Astrocyte (in vitro differentiated cells and primary cell): Measurements from ENCODE around the gene NR6A1. TPM values are rescaled to one million over a fixed set of nuclear protein-coding genes. Genes with fewer than 3 reads are reported as not detected.

Source experiments
- DNase-seq: peaks from one replicate; pipeline ENCODE4 v3.0.0-alpha.2; 2010; ENCODE audit warnings: low read depth
- FAIRE-seq: peaks from 2 replicates; lab custom pipeline; 2011; peaks lifted over from hg19 to GRCh38; lab: Jason Lieb, UNC
- H2AFZ ChIP-seq: 2 replicates; pipeline ENCODE4 v1.6.0; 2012; ENCODE audit warnings: low read depth, low read length, inconsistent platforms
- H3K27ac ChIP-seq: 2 replicates; pipeline ENCODE4 v1.5.1; 2011; ENCODE audit warnings: low read depth, low read length, inconsistent platforms
- H3K27me3 ChIP-seq: 2 replicates; pipeline ENCODE4 v1.6.0; 2011; ENCODE audit warnings: low read length, inconsistent platforms; ENCODE audit not compliant: insufficient read depth
- H3K36me3 ChIP-seq: 2 replicates; pipeline ENCODE4 v1.5.1; 2011; ENCODE audit warnings: low read length, inconsistent platforms; ENCODE audit not compliant: insufficient read depth
- H3K4me1 ChIP-seq: 2 replicates; pipeline ENCODE4 v1.5.1; 2011; ENCODE audit warnings: low read length, inconsistent platforms; ENCODE audit not compliant: insufficient read depth
- H3K4me2 ChIP-seq: 2 replicates; pipeline ENCODE4 v1.6.0; 2012; ENCODE audit warnings: low read length, inconsistent platforms
- H3K4me3 ChIP-seq: 2 replicates; pipeline ENCODE4 v1.5.1; 2011; ENCODE audit warnings: low read depth, mild to moderate bottlenecking, low read length, inconsistent platforms; ENCODE audit not compliant: insufficient read depth
- H3K79me2 ChIP-seq: 2 replicates; pipeline ENCODE4 v1.6.0; 2012; ENCODE audit warnings: mild to moderate bottlenecking, low read length, inconsistent platforms; ENCODE audit not compliant: insufficient read depth
- H3K9ac ChIP-seq: 2 replicates; pipeline ENCODE4 v1.6.0; 2012; ENCODE audit warnings: mild to moderate bottlenecking, low read length, inconsistent platforms
- H3K9me3 ChIP-seq: 2 replicates; pipeline ENCODE4 v1.5.1; 2012; ENCODE audit warnings: low read depth, mild to moderate bottlenecking, low read length, inconsistent platforms; ENCODE audit not compliant: insufficient read depth
- H4K20me1 ChIP-seq: 2 replicates; pipeline ENCODE4 v1.6.0; 2012; ENCODE audit warnings: low read length, inconsistent platforms; ENCODE audit not compliant: insufficient read depth
- H3K27ac Mint-ChIP-seq: one replicate; pipeline ENCODE4 v1.8.0; 2021; ENCODE audit warnings: mild to moderate bottlenecking, mixed read lengths; ENCODE audit not compliant: unreplicated experiment
- H3K27me3 Mint-ChIP-seq: one replicate; pipeline ENCODE4 v1.8.0; 2021; ENCODE audit warnings: low read depth, mixed read lengths; ENCODE audit not compliant: unreplicated experiment
- H3K36me3 Mint-ChIP-seq: one replicate; pipeline ENCODE4 v1.8.0; 2021; ENCODE audit warnings: low read depth, mixed read lengths; ENCODE audit not compliant: unreplicated experiment
- H3K4me1 Mint-ChIP-seq: one replicate; pipeline ENCODE4 v1.8.0; 2021; ENCODE audit warnings: low read depth, mixed read lengths; ENCODE audit not compliant: unreplicated experiment
- H3K4me3 Mint-ChIP-seq: one replicate; pipeline ENCODE4 v1.8.0; 2021; ENCODE audit warnings: mild to moderate bottlenecking, moderate library complexity, mixed read lengths; ENCODE audit not compliant: unreplicated experiment
- H3K9me3 Mint-ChIP-seq: one replicate; pipeline ENCODE4 v1.8.0; 2021; ENCODE audit warnings: mild to moderate bottlenecking, mixed read lengths; ENCODE audit not compliant: unreplicated experiment
- CTCF ChIP-seq: IDR thresholded peaks from 2 replicates; pipeline ENCODE4 v1.5.1; 2011; ENCODE audit warnings: low read depth, mild to moderate bottlenecking, inconsistent platforms, low read length, moderate library complexity; ENCODE audit not compliant: insufficient read depth
- EZH2 ChIP-seq: IDR thresholded peaks from 2 replicates; pipeline ENCODE4 v1.6.1; 2012; ENCODE audit warnings: mild to moderate bottlenecking, low read length, inconsistent platforms; ENCODE audit not compliant: insufficient read depth
- total RNA-seq: library from RNA; stranded (reverse); gene quantifications from 2 replicates; pipeline ENCODE4 v1.2.1, GENCODE V29; 2021

NR6A1 gene
- total RNA-seq, 1 donor from 2014 or later: 20.8 TPM

GRCh38 chr9:124470306-124470705 lies 300.8 kb downstream of the NR6A1 start:
- no peaks in the 10 kb centered on the region for H3K36me3 Mint-ChIP-seq
- H4K20me1 ChIP-seq: no peaks in the 10 kb centered on the region
- no peak overlapping the region for H3K4me3 ChIP-seq
- H3K9me3 ChIP-seq: no peaks in the 10 kb centered on the region
- H3K9me3 Mint-ChIP-seq: peaks cover 6% of the 10 kb centered on the region
- no peak for TF ChIP-seq CTCF
- no peak for TF ChIP-seq EZH2
- no peaks in the 10 kb centered on the region for H3K79me2 ChIP-seq
- no peak for DNase-seq
- H3K4me1 ChIP-seq: no peaks in the 10 kb centered on the region
- H3K4me2 ChIP-seq: no peak overlapping the region
- H3K36me3 ChIP-seq: no peaks in the 10 kb centered on the region
- H3K27me3 Mint-ChIP-seq: peaks cover 47% of the 10 kb centered on the region
- H3K27ac Mint-ChIP-seq: no peak overlapping the region
- H3K4me3 Mint-ChIP-seq: no peak overlapping the region
- H3K27ac ChIP-seq: no peak overlapping the region
- no peaks in the 10 kb centered on the region for H3K27me3 ChIP-seq
- H2AFZ ChIP-seq: no peak overlapping the region
- FAIRE-seq: no peak
- H3K9ac ChIP-seq: no peak overlapping the region
- H3K4me1 Mint-ChIP-seq: no peaks in the 10 kb centered on the region

GRCh38 chr9:124469011-124469832 lies 301.9 kb downstream of the NR6A1 start:
- no peaks in the 10 kb centered on the region for H4K20me1 ChIP-seq

More at GRCh38 chr9:124469011-124469832, 301.9 kb downstream of the NR6A1 start:
- Histone ChIP-seq H3K36me3 (no peaks in the 10 kb centered on the region), H3K27ac (no peak overlapping the region), H3K9ac (no peak overlapping the region), H3K79me2 (no peaks in the 10 kb centered on the region), H2AFZ (no peak overlapping the region), H3K9me3 (no peaks in the 10 kb centered on the region), H3K4me2 (no peak overlapping the region), H3K4me1 (no peaks in the 10 kb centered on the region), H3K4me3 (no peak overlapping the region), H3K27me3 (peaks cover 3% of the 10 kb centered on the region)
- DNase-seq: no peak
- H3K4me3 Mint-ChIP-seq: no peak overlapping the region
- H3K27ac Mint-ChIP-seq: no peak overlapping the region
- no peaks in the 10 kb centered on the region for H3K4me1 Mint-ChIP-seq
- H3K9me3 Mint-ChIP-seq: peaks cover 6% of the 10 kb centered on the region
- no peaks in the 10 kb centered on the region for H3K36me3 Mint-ChIP-seq
- no peak for FAIRE-seq
- TF ChIP-seq EZH2 (no peak), CTCF (no peak)
- peaks cover 46% of the 10 kb centered on the region for H3K27me3 Mint-ChIP-seq
